Ovary (tissue), 9 donors: Measurements from ENCODE around the gene ALDH2. TPM values are rescaled to one million over a fixed set of nuclear protein-coding genes. Genes with fewer than 3 reads are reported as not detected.

Experiments used
- DNase-seq, 5 donors: peaks; one replicate each; pipeline ENCODE4 v3.0.0-alpha.2; 2019 to 2020
- H3K27ac ChIP-seq, 2 donors: fragments of 200-600 bp; one replicate each; pipeline versions ENCODE4 v1.5.1 to v1.8.0; 2019 to 2022
- H3K27me3 ChIP-seq: fragments of 200-600 bp; one replicate; pipeline ENCODE4 v1.8.0; 2022
- H3K36me3 ChIP-seq: fragments of 200-600 bp; sonication (generic); one replicate; pipeline ENCODE4 v1.5.1; 2019
- H3K4me1 ChIP-seq: one replicate; pipeline ENCODE4 v1.8.1; 2013; ENCODE audit warnings: mild to moderate bottlenecking, moderate library complexity; ENCODE audit not compliant: insufficient read depth
- H3K4me3 ChIP-seq: fragments of 200-600 bp; sonication (generic); one replicate; pipeline ENCODE4 v1.5.1; 2017
- H3K9me3 ChIP-seq, 2 donors: fragments of 200-600 bp in 1 of 2; sonication (generic) in 1 of 2; one replicate each; pipeline versions ENCODE4 v1.5.1 to v1.8.1; 2013 to 2019; ENCODE audit warnings: mild to moderate bottlenecking in 1 of 2, moderate library complexity in 1 of 2
- CTCF ChIP-seq, 3 donors: fragments of 450-650 bp in 2 of 3; fragments of 200-600 bp in 1 of 3; IDR thresholded peaks; one replicate each; pipeline versions ENCODE4 v1.5.1 to v1.8.0; 2016 to 2022; ENCODE audit warnings: antibody characterized with exemption in 3 of 3, mild to moderate bottlenecking in 1 of 3
- EP300 ChIP-seq: sonication (generic); formaldehyde crosslinking; IDR thresholded peaks from one replicate; pipeline ENCODE4 v1.6.1; 2017; ENCODE audit warnings: antibody characterized with exemption
- POLR2A ChIP-seq: fragments of 450-650 bp; IDR thresholded peaks from one replicate; pipeline ENCODE4 v1.6.1; 2017; ENCODE audit warnings: antibody characterized with exemption, mild to moderate bottlenecking, moderate library complexity
- WGBS, 3 donors: extraction: QIAGEN DNeasy Blood & Tissue Kit in 1 of 3; methylation state at CpG; one replicate each; pipeline versions ENCODE4 v1.1.5 to v1.1.7; 2013 to 2017; 5-methylcytosine and 5-hydroxymethylcytosine counted together
- intact Hi-C, 4 donors: fragments of 100-400 bp; cut with DNase I; formaldehyde crosslinking; loops; one replicate each; pipeline versions ENCODE4 v1.11.0 to v1.15.1; 2022 to 2023
- microRNA-seq, 3 donors: library from miRNA; unstranded; fragments of <30 nt; microRNA quantifications; one replicate each; pipeline versions ENCODE4 to v1.2.0, GENCODE V29; 2019 to 2020
- polyA plus RNA-seq, 2 donors: library from polyadenylated mRNA; stranded (reverse); fragments of 200-250 nt in 1 of 2; fragments of 350-450 nt in 1 of 2; fragmentation: Illumina TruSeq in 1 of 2; extraction: RNeasy Lipid Tissue Mini Kit (QIAGEN cat#74804) in 1 of 2; gene quantifications; one replicate each; pipeline ENCODE4 v1.2.3, GENCODE V29; 2013 to 2014
- small RNA-seq: library from RNA; depleted of rRNA; stranded (forward); fragments of <200 nt; gene quantifications from one replicate; pipeline ENCODE3, GENCODE V24; 2016
- total RNA-seq, 7 donors: library from RNA; depleted of rRNA in 2 of 7; stranded (reverse); fragments of >200 nt in 2 of 7; fragmentation: NEBNext Ultra II Directional in 3 of 7; extraction: Animal tissue kit (Norgen Biotek cat#: 25700) in 3 of 7; gene quantifications; one replicate each; pipeline versions ENCODE4 v1.1.0 to v1.2.4, GENCODE V29; 2016 to 2023
- donor health status: DM: no; HTN: no; CAD: no; lungs with moderate emphysema.
- donor health status: DM: no; HTN: no; CAD: no.
- donor health status: Bipolar disorder and iron deficiency.
- donor health status: DM: yes; HTN: yes; CAD: no.
- donor health status: DM: no; HTN: no; CAD: no.
- donor health status: DM: yes; HTN: yes; CAD: no.

ALDH2 gene
- total and polyA plus RNA-seq, 9 donors: 46.7 to 154 (median 115) TPM

- TF ChIP-seq CTCF (IDR thresholded peaks at IDR 0.05): no peak
- no peak for TF ChIP-seq POLR2A
- TF ChIP-seq EP300: no peak
- WGBS, 3 donors: 94 to 95% (median 94%) methylated on average over 7 of the region's 7 CpGs
- no peak overlapping the region for H3K4me3 ChIP-seq
- H3K36me3 ChIP-seq: no peaks in the 10 kb centered on the region
- no peak overlapping the region for H3K27ac ChIP-seq
- H3K27me3 ChIP-seq: no peaks in the 10 kb centered on the region
- intact Hi-C loops: no loop called here
- H3K9me3 ChIP-seq: no peaks in the 10 kb centered on the region
- DNase-seq: no peak
- H3K4me1 ChIP-seq: peaks cover 4% of the 10 kb centered on the region
These were observed 92.0 kb downstream of the ALDH2 start for GRCh38 chr12:111858778-111859177.

GRCh38 chr12:111864913-111865312 lies 98.2 kb downstream of the ALDH2 start:
- DNase-seq: no peak
- H3K36me3 ChIP-seq: no peaks in the 10 kb centered on the region
- TF ChIP-seq CTCF (IDR thresholded peaks at IDR 0.05): no peak
- TF ChIP-seq POLR2A: no peak
- peaks cover 6% of the 10 kb centered on the region for H3K4me1 ChIP-seq
- H3K27me3 ChIP-seq: no peaks in the 10 kb centered on the region
- intact Hi-C loops: no loop called here
- 96 to 100% (median 98%) methylated on average over 1 of the region's 1 CpG for WGBS, 3 donors
- H3K27ac ChIP-seq: no peak overlapping the region
- H3K9me3 ChIP-seq: no peaks in the 10 kb centered on the region
- no peak overlapping the region for H3K4me3 ChIP-seq

Small RNAs within 50 kb of the gene (microRNA-seq; reads per million reads assigned to microRNA genes)
- 0 to 0.38 (median 0.16) reads per million in 3 donors for gene MIR6761

Small RNAs within 50 kb of the gene (small RNA-seq; reads per million reads assigned to genes)
- 0.85 reads per million, percentile 50 among the genes with 10 or more reads in this experiment for gene MIR6761

Other genes with a start within 250 kb of the ALDH2 start
- gene ATXN2, start 167.6 kb upstream of the ALDH2 start, total RNA-seq: 100 to 1,000 TPM in 1 of 7 donors, 10 to 100 TPM in 6; 33.7 to 106 (median 68.9) TPM
- 10 to 100 TPM; 28.4 to 60.9 TPM for gene ATXN2, start 167.6 kb upstream of the ALDH2 start, polyA plus RNA-seq
- 10 to 100 TPM; 11.8 to 19.0 (median 16.9) TPM for gene BRAP, start 81.0 kb upstream of the ALDH2 start, total RNA-seq
- 10 to 100 TPM in 1 of 2 donors, 1 to 10 TPM in 1; 9.5 to 24.4 TPM for gene BRAP, start 81.0 kb upstream of the ALDH2 start, polyA plus RNA-seq
- 10 to 100 TPM; 14.2 to 27.0 (median 22.4) TPM for gene ACAD10, start 80.9 kb upstream of the ALDH2 start, total RNA-seq
- gene ACAD10, start 80.9 kb upstream of the ALDH2 start, polyA plus RNA-seq: 10 to 100 TPM; 15.0 to 21.7 TPM
- gene MAPKAPK5, start 75.3 kb downstream of the ALDH2 start, total RNA-seq: 10 to 100 TPM; 35.6 to 52.5 (median 39.0) TPM
- 10 to 100 TPM; 20.0 to 21.8 TPM for gene MAPKAPK5, start 75.3 kb downstream of the ALDH2 start, polyA plus RNA-seq
- 10 to 100 TPM; 10.6 to 16.7 (median 11.3) TPM for gene TMEM116, start 246.2 kb downstream of the ALDH2 start, total RNA-seq
- gene TMEM116, start 246.2 kb downstream of the ALDH2 start, polyA plus RNA-seq: 10 to 100 TPM in 1 of 2 donors, 1 to 10 TPM in 1; 9.1 to 17.9 TPM
- gene ERP29, start 246.5 kb downstream of the ALDH2 start, total RNA-seq: 10 to 100 TPM; 28.1 to 76.7 (median 68.3) TPM
- gene ERP29, start 246.5 kb downstream of the ALDH2 start, polyA plus RNA-seq: 100 to 1,000 TPM; 102 to 169 TPM